Natural killer cell (primary cell): ENCODE measurements around the gene GLRX3. TPM values are rescaled to one million over a fixed set of nuclear protein-coding genes. Genes with fewer than 3 reads are reported as not detected.

ENCODE experiments used
- ATAC-seq, 3 donors: fragments of 150-1000 bp in 2 of 3; fragments of 200-7000 bp in 1 of 3; cut with Tn5 transposase; 1 replicate in 1 of 3; 2 replicates in 2 of 3; pipeline ENCODE4 v1.10.0; 2021; ENCODE audit warnings: mild to moderate bottlenecking in 2 of 3, moderate library complexity in 2 of 3
- DNase-seq, 2 donors: peaks; one replicate each; pipeline versions ENCODE4 v3.0.0 to v3.0.0-alpha.2; 2013 to 2021; ENCODE audit warnings: mixed read lengths in 1 of 2
- H3K27ac ChIP-seq: one replicate; pipeline ENCODE4 v1.5.1; 2013; ENCODE audit warnings: mild to moderate bottlenecking, low read length
- H3K27me3 ChIP-seq: one replicate; pipeline ENCODE4 v1.6.1; 2013; ENCODE audit warnings: low read length; ENCODE audit not compliant: control insufficient read depth, insufficient read depth
- H3K36me3 ChIP-seq: one replicate; pipeline ENCODE4 v1.6.1; 2013; ENCODE audit warnings: low read length; ENCODE audit not compliant: control insufficient read depth, insufficient read depth
- H3K4me1 ChIP-seq: one replicate; pipeline ENCODE4 v1.6.1; 2013; ENCODE audit warnings: low read length; ENCODE audit not compliant: control insufficient read depth, insufficient read depth
- H3K4me3 ChIP-seq: one replicate; pipeline ENCODE4 v1.5.1; 2013; ENCODE audit warnings: low read length
- H3K9me3 ChIP-seq: one replicate; pipeline ENCODE4 v1.6.1; 2013; ENCODE audit warnings: low read length; ENCODE audit not compliant: control insufficient read depth, insufficient read depth
- H3K27ac Mint-ChIP-seq, 2 donors: one replicate each; pipeline ENCODE4 v1.8.0; 2022; ENCODE audit warnings: mild to moderate bottlenecking in 2 of 2, mixed read lengths in 2 of 2, moderate library complexity in 1 of 2
- H3K27me3 Mint-ChIP-seq, 2 donors: one replicate each; pipeline ENCODE4 v1.8.0; 2022; ENCODE audit warnings: low read depth in 2 of 2, mixed read lengths in 2 of 2
- H3K36me3 Mint-ChIP-seq: one replicate; pipeline ENCODE4 v1.8.0; 2022; ENCODE audit warnings: mixed read lengths
- H3K4me1 Mint-ChIP-seq, 2 donors: one replicate each; pipeline ENCODE4 v1.8.0; 2022; ENCODE audit warnings: mixed read lengths in 2 of 2
- H3K4me3 Mint-ChIP-seq: one replicate; pipeline ENCODE4 v1.8.0; 2022; ENCODE audit warnings: mild to moderate bottlenecking, moderate library complexity, mixed read lengths
- H3K9me3 Mint-ChIP-seq, 2 donors: one replicate each; pipeline ENCODE4 v1.8.0; 2022; ENCODE audit warnings: mixed read lengths in 2 of 2
- CTCF ChIP-seq: fragments of 200-600 bp; IDR thresholded peaks from one replicate; pipeline ENCODE4 v1.8.0; 2022; ENCODE audit warnings: antibody characterized with exemption
- WGBS: methylation state at CpG from one replicate; pipeline ENCODE4 v1.1.7; 2013; ENCODE audit warnings: missing lambda C conversion rate; ENCODE audit not compliant: insufficient coverage; 5-methylcytosine and 5-hydroxymethylcytosine counted together
- intact Hi-C: fragments of 100-400 bp; cut with micrococcal nuclease; formaldehyde crosslinking; loops from one replicate; pipeline ENCODE4 v1.14.2; 2022
- total RNA-seq, 4 donors: library from RNA; stranded (reverse); fragments of 120-200 nt in 1 of 4; gene quantifications; one replicate each; pipeline versions ENCODE4 v1.2.3 to v1.2.4, GENCODE V29; 2013 to 2022

Gene GLRX3
- total RNA-seq, 3 donors from 2014 or later (not counting 1 experiment from before 2014, with no cell fraction given), result 33.8 to 51.7 (median 39.1) TPM

DNA sequence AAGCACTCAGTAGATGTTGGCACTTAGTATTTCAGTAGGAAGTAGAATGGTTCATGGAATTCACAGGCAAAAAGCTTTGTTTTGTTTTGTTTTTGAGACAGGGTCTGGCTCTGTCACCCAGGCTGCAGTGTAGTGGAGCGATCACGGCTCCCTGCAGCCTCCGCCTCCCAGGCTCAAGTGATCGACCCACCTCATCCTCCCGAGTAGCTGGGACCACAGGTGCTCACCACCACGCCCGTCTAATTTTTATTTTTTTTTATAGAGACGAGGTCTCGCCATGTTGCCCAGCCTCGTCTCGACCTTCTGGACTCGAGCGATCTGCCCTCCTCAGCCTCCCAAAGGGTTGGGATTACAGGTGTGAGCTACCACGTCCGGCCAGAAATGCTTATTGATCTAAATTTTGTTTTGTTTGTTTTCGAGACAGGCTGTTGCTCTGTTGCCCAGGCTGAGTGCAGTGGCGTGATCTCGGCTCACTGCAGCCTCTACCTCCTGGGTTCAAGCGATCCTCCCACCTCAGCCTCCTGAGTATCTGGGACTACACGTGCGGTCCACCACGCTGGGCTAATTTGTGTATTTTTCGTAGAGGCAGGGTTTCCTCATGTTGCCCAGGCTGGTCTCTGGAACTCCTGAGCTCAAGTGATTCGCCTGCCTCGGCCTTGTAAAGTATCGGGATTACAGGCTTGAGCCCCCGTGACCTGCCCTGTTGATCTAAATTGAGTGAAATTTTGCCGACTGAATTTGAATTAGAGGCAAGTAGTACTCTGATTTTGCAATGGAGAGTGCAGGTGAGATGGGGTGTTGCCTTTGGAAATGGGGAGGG lies 1.7 kb downstream of the GLRX3 start:
- peak overlapping the region; percentile 82 for H3K4me3 Mint-ChIP-seq
- no peak overlapping the region for H3K4me3 ChIP-seq
- no peaks in the 10 kb centered on the region for H3K9me3 ChIP-seq
- DNase-seq, result no peak
- H3K27ac ChIP-seq, result no peak overlapping the region
- TF ChIP-seq CTCF, result no peak
- H3K4me1 ChIP-seq, result peaks cover 34% of the 10 kb centered on the region
- ATAC-seq, result no peak
- no peaks in the 10 kb centered on the region for H3K9me3 Mint-ChIP-seq
- no peaks in the 10 kb centered on the region for H3K27me3 ChIP-seq
- H3K27ac Mint-ChIP-seq, result peak overlapping the region in 1 of 2 donors; percentile 6
- H3K36me3 ChIP-seq, result peaks cover 4% of the 10 kb centered on the region
- H3K27me3 Mint-ChIP-seq, result peaks cover 0 to 5% of the 10 kb centered on the region in 2 donors
- intact Hi-C loops, result no loop called here
- no peaks in the 10 kb centered on the region for H3K36me3 Mint-ChIP-seq
- H3K4me1 Mint-ChIP-seq, result peaks cover 30 to 38% of the 10 kb centered on the region in 2 donors
- WGBS, result 92% methylated on average over 28 of the region's 28 CpGs

DNA sequence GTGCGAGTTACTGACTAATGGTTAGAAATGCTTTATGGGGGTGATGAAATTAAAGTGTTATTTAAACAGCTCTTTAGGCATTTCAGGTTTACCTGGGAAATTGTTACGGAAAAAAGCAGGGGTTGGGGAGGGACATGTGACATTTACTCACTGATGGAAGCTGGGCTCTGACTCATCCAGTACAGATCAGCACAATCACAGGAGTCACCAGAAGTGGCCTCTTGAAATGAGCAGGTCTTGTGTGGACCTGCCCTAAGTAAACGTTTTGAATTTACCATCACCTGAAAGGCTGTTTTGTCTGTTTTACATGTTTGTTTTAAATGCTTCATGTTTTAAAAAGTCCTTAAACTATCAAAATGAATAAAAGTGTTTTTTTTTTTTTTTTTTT lies 2.3 kb downstream of the GLRX3 start:
- Mint-ChIP-seq H3K36me3 (no peaks in the 10 kb centered on the region), H3K27ac (peak overlapping the region in 1 of 2 donors; percentile 6), H3K9me3 (no peaks in the 10 kb centered on the region), H3K4me1 (peaks cover 35 to 43% of the 10 kb centered on the region in 2 donors), H3K4me3 (peak overlapping the region; percentile 82), H3K27me3 (peaks cover 0 to 5% of the 10 kb centered on the region in 2 donors)
- Histone ChIP-seq H3K27me3 (no peaks in the 10 kb centered on the region), H3K9me3 (no peaks in the 10 kb centered on the region), H3K36me3 (peaks cover 4% of the 10 kb centered on the region), H3K4me1 (peaks cover 34% of the 10 kb centered on the region), H3K4me3 (no peak overlapping the region), H3K27ac (no peak overlapping the region)
- DNase-seq (no peak), ATAC-seq (no peak)
- intact Hi-C loops, result no loop called here
- TF ChIP-seq CTCF, result no peak
- WGBS, result 90% methylated on average over 3 of the region's 3 CpGs

GRCh38 chr10:130140425-130140824 lies 4.2 kb downstream of the GLRX3 start:
- ATAC-seq (no peak), DNase-seq (no peak)
- Mint-ChIP-seq H3K36me3 (no peaks in the 10 kb centered on the region), H3K27ac (no peak overlapping the region), H3K4me1 (peaks cover 35 to 41% of the 10 kb centered on the region in 2 donors), H3K9me3 (no peaks in the 10 kb centered on the region), H3K27me3 (no peaks in the 10 kb centered on the region), H3K4me3 (no peak overlapping the region)
- Histone ChIP-seq H3K9me3 (no peaks in the 10 kb centered on the region), H3K4me1 (peaks cover 31% of the 10 kb centered on the region), H3K27me3 (no peaks in the 10 kb centered on the region), H3K36me3 (peaks cover 4% of the 10 kb centered on the region), H3K27ac (no peak overlapping the region), H3K4me3 (no peak overlapping the region)
- WGBS, result no CpG with 5 or more reads among the region's 1 CpG
- TF ChIP-seq CTCF, result no peak
- intact Hi-C loops, result no loop called here
